CD14-positive monocyte (primary cell): ENCODE data around the gene CBX6. TPM values are rescaled to one million over a fixed set of nuclear protein-coding genes. Genes with fewer than 3 reads are reported as not detected.
A peak's percentile ranks its signal among the peaks of the same experiment; 100 is the strongest.
"Not testable (repeated sequence)": the region's sequence is repeated elsewhere in the genome, so short reads cannot be mapped to it uniquely, and the experiment has no call there.

Experiments used
- DNase-seq, 3 donors: peaks; one replicate each; pipeline ENCODE4 v3.0.0-alpha.2; 2011 to 2022
- H2AFZ ChIP-seq: 2 replicates; pipeline ENCODE4 v1.6.0; 2012; ENCODE audit warnings: mild to moderate bottlenecking, low read depth, low read length, inconsistent platforms; ENCODE audit not compliant: insufficient read depth, poor library complexity, severe bottlenecking
- H3K27ac ChIP-seq, 2 donors: 1 replicate in 1 of 2; 2 replicates in 1 of 2; pipeline ENCODE4 v1.5.1; 2012 to 2013; ENCODE audit warnings: low read length in 2 of 2, control low read depth in 1 of 2, inconsistent platforms in 1 of 2, low read depth in 1 of 2, mild to moderate bottlenecking in 1 of 2
- H3K27me3 ChIP-seq, 2 donors: one replicate each; pipeline versions ENCODE4 v1.6.0 to v1.6.1; 2011 to 2013; ENCODE audit warnings: low read length in 2 of 2; ENCODE audit not compliant: control insufficient read depth in 2 of 2, insufficient read depth in 2 of 2
- H3K36me3 ChIP-seq, 2 donors: replicated peaks in 1 of 2; 1 replicate in 1 of 2; 2 replicates in 1 of 2; pipeline versions ENCODE4 v1.5.1 to v1.6.1; 2012 to 2013; ENCODE audit warnings: low read length in 2 of 2, control low read depth in 1 of 2, inconsistent platforms in 1 of 2, mild to moderate bottlenecking in 1 of 2; ENCODE audit not compliant: insufficient read depth in 2 of 2, control insufficient read depth in 1 of 2
- H3K4me1 ChIP-seq, 2 donors: 1 replicate in 1 of 2; 2 replicates in 1 of 2; pipeline versions ENCODE4 v1.5.1 to v1.6.1; 2012 to 2013; ENCODE audit warnings: low read length in 2 of 2, control low read depth in 1 of 2, inconsistent platforms in 1 of 2, mild to moderate bottlenecking in 1 of 2, moderate library complexity in 1 of 2; ENCODE audit not compliant: insufficient read depth in 2 of 2, control insufficient read depth in 1 of 2
- H3K4me2 ChIP-seq: replicated peaks from 2 replicates; pipeline ENCODE3; 2012; ENCODE audit warnings: low read length, moderate library complexity, mild to moderate bottlenecking; ENCODE audit not compliant: poor library complexity, severe bottlenecking; ENCODE audit errors: extremely low read depth
- H3K4me3 ChIP-seq, 3 experiments: fragments of 200-600 bp in 1 of 3; sonication (generic) in 1 of 3; replicated peaks in 1 of 3; 1 replicate in 2 of 3; 2 replicates in 1 of 3; pipeline ENCODE4 v1.5.1; 2011 to 2013; ENCODE audit warnings: low read length in 3 of 3, mild to moderate bottlenecking in 3 of 3, control low read depth in 2 of 3, low read depth in 2 of 3, inconsistent platforms in 1 of 3, moderate library complexity in 1 of 3
- H3K79me2 ChIP-seq: 2 replicates; pipeline ENCODE4 v1.6.0; 2012; ENCODE audit warnings: mild to moderate bottlenecking, control low read depth, inconsistent platforms, low read length, moderate library complexity; ENCODE audit not compliant: insufficient read depth
- H3K9ac ChIP-seq: 2 replicates; pipeline ENCODE4 v1.6.0; 2017; ENCODE audit warnings: low read length, mild to moderate bottlenecking; ENCODE audit not compliant: insufficient read depth, poor library complexity, severe bottlenecking
- H3K9me3 ChIP-seq, 2 donors: replicated peaks in 1 of 2; 1 replicate in 1 of 2; 2 replicates in 1 of 2; pipeline versions ENCODE4 v1.5.1 to v1.6.1; 2012 to 2013; ENCODE audit warnings: low read length in 2 of 2, control low read depth in 1 of 2; ENCODE audit not compliant: control insufficient read depth in 1 of 2, insufficient read depth in 1 of 2
- H4K20me1 ChIP-seq: 2 replicates; pipeline ENCODE4 v1.6.0; 2012; ENCODE audit warnings: mild to moderate bottlenecking, low read length, control low read depth, moderate library complexity; ENCODE audit not compliant: insufficient read depth
- H3K27ac Mint-ChIP-seq, 7 donors: one replicate each; pipeline ENCODE4 v1.8.0; 2020; ENCODE audit warnings: mild to moderate bottlenecking in 7 of 7, mixed read lengths in 7 of 7, moderate library complexity in 6 of 7, inconsistent platforms in 2 of 7
- H3K27me3 Mint-ChIP-seq, 3 donors: one replicate each; pipeline ENCODE4 v1.8.0; 2021 to 2022; ENCODE audit warnings: low read depth in 3 of 3, mild to moderate bottlenecking in 3 of 3, mixed read lengths in 3 of 3, moderate library complexity in 3 of 3, inconsistent platforms in 1 of 3
- H3K36me3 Mint-ChIP-seq, 2 donors: one replicate each; pipeline ENCODE4 v1.8.0; 2020; ENCODE audit warnings: mixed read lengths in 2 of 2, inconsistent platforms in 1 of 2, mild to moderate bottlenecking in 1 of 2
- H3K4me1 Mint-ChIP-seq: one replicate; pipeline ENCODE4 v1.8.0; 2020; ENCODE audit warnings: mild to moderate bottlenecking, mixed read lengths
- H3K4me3 Mint-ChIP-seq, 2 donors: one replicate each; pipeline ENCODE4 v1.8.0; 2020; ENCODE audit warnings: mild to moderate bottlenecking in 2 of 2, mixed read lengths in 2 of 2, moderate library complexity in 1 of 2
- H3K9me3 Mint-ChIP-seq, 7 donors: one replicate each; pipeline ENCODE4 v1.8.0; 2020 to 2022; ENCODE audit warnings: mixed read lengths in 7 of 7, mild to moderate bottlenecking in 6 of 7, moderate library complexity in 6 of 7, inconsistent platforms in 2 of 7
- WGBS: methylation state at CpG from one replicate; pipeline ENCODE4 v1.1.5; 2013; ENCODE audit warnings: missing lambda C conversion rate; ENCODE audit not compliant: insufficient coverage; 5-methylcytosine and 5-hydroxymethylcytosine counted together
- intact Hi-C, 2 donors: fragments of 100-400 bp; cut with micrococcal nuclease; formaldehyde crosslinking; loops; one replicate each; pipeline versions ENCODE4 v1.15.0 to v1.15.1; 2023
- polyA plus RNA-seq, 3 donors: library from polyadenylated mRNA; depleted of rRNA in 1 of 3; unstranded in 2 of 3; stranded (reverse) in 1 of 3; fragments of 300-500 nt in 2 of 3; fragments of >200 nt in 1 of 3; fragmentation: Illumina TruSeq in 2 of 3; gene quantifications; 1 replicate in 2 of 3; 2 replicates in 1 of 3; pipeline ENCODE4 v1.2.3, GENCODE V29; 2012 to 2021
- TF ChIP-seq, protein P1 (sequence below): fragments of 200-600 bp; IDR thresholded peaks from one replicate; pipeline ENCODE4 v1.8.0; 2022; ENCODE audit warnings: antibody characterized with exemption, mild to moderate bottlenecking

The CBX6 gene
- polyA plus RNA-seq, 3 donors = 2.1 to 26.7 (median 5.0) TPM

DNA sequence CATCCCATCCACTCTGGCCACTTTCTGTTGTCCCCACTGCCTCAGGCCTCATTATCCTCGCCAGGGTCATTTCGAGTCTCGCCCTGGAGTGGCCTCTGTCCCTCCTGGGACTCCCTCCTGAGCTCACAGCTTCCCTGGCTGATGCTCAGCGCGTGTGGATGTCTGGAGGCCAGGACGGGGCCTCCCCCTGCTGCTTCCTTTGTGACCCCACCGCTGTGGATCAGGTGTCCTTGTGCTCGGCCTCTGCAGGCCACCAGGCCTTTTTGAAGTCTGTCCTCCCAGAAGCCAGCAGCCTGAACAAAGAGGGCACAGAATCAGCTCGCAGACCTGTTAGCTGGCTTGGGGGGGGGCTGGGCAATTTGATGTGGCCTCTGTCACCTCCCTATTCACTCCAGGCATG lies 13.5 kb downstream of the CBX6 start:
- Histone ChIP-seq H3K27ac (no peak overlapping the region), H2AFZ (no peak overlapping the region), H4K20me1 (peaks cover 35% of the 10 kb centered on the region), H3K4me2 (no peak overlapping the region), H3K36me3 (no peaks in the 10 kb centered on the region), H3K9me3 (no peaks in the 10 kb centered on the region), H3K4me3 (no peak overlapping the region), H3K4me1 (peaks cover 9 to 11% of the 10 kb centered on the region in 2 donors), H3K79me2 (no peaks in the 10 kb centered on the region), H3K9ac (no peak overlapping the region), H3K27me3 (no peaks in the 10 kb centered on the region)
- H3K27ac Mint-ChIP-seq = peak overlapping the region in 1 of 7 donors; percentile 1
- H3K4me3 Mint-ChIP-seq = no peak overlapping the region
- H3K27me3 Mint-ChIP-seq = peaks cover 3 to 13% (median 4%) of the 10 kb centered on the region in 3 donors
- no peak for DNase-seq
- peaks cover 7% of the 10 kb centered on the region for H3K4me1 Mint-ChIP-seq
- peaks cover 0 to 2% of the 10 kb centered on the region in 2 donors for H3K36me3 Mint-ChIP-seq
- TF ChIP-seq, protein P1, sequence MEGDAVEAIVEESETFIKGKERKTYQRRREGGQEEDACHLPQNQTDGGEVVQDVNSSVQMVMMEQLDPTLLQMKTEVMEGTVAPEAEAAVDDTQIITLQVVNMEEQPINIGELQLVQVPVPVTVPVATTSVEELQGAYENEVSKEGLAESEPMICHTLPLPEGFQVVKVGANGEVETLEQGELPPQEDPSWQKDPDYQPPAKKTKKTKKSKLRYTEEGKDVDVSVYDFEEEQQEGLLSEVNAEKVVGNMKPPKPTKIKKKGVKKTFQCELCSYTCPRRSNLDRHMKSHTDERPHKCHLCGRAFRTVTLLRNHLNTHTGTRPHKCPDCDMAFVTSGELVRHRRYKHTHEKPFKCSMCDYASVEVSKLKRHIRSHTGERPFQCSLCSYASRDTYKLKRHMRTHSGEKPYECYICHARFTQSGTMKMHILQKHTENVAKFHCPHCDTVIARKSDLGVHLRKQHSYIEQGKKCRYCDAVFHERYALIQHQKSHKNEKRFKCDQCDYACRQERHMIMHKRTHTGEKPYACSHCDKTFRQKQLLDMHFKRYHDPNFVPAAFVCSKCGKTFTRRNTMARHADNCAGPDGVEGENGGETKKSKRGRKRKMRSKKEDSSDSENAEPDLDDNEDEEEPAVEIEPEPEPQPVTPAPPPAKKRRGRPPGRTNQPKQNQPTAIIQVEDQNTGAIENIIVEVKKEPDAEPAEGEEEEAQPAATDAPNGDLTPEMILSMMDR = no peak
- intact Hi-C loops = no loop called here
- WGBS = 84% methylated on average over 8 of the region's 9 CpGs
- H3K9me3 Mint-ChIP-seq = peaks cover 0 to 2% (median 0%) of the 10 kb centered on the region in 7 donors

DNA sequence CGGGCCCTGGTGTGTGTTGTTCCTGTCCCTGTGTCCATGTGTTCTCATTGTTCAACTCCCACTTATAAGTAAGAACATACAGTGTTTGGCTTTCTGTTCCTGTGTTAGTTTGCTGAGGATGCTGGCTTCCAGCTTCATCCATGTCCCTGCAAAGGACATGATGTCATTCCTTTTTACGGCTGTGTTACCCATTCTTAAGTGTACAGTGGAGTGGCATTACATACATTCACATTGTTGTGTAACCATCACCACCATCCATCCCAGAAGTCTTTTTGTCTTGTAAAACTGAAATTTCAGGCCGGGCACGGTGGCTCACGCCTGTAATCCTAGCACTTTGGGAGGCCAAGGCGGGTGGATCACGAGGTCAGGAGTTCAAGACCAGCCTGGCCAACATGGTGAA lies 17.5 kb downstream of the CBX6 start:
- H3K79me2 ChIP-seq, H3K4me1 ChIP-seq, H3K36me3 Mint-ChIP-seq, H3K36me3 ChIP-seq, H3K4me3 Mint-ChIP-seq, H2AFZ ChIP-seq, H3K27ac ChIP-seq, DNase-seq, H3K9me3 Mint-ChIP-seq, H4K20me1 ChIP-seq, H3K27me3 ChIP-seq, H3K4me2 ChIP-seq, intact Hi-C loops, H3K4me3 ChIP-seq, H3K9ac ChIP-seq, H3K4me1 Mint-ChIP-seq, H3K9me3 ChIP-seq: not testable (repeated sequence)
- peak overlapping the region in 1 of 7 donors; percentile 26 for H3K27ac Mint-ChIP-seq
- WGBS = 80% methylated on average over 1 of the region's 7 CpGs
- peaks cover 6 to 17% (median 15%) of the 10 kb centered on the region in 3 donors for H3K27me3 Mint-ChIP-seq

DNA sequence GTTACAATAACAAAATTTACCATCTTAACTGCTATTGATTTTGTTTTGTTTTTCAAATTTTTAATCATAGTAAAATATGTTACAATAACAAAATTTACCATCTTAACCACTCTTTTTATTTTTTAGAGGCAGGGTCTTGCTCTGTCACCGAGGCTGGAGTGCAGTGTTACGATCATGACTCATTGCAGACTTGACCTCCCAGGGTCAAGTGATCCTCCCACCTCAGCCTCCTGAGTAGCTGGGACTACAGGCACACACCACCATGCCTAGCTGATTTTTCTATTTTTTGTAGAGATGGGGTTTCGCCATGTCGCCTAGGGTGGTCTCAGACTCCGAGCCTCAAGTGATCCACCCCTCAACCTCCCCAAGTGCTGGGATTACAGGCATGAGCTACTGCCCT lies 18.1 kb downstream of the CBX6 start:
- intact Hi-C loops, H3K9me3 ChIP-seq, H3K4me2 ChIP-seq, H3K4me3 Mint-ChIP-seq, H3K27ac Mint-ChIP-seq, H3K9me3 Mint-ChIP-seq, H3K36me3 ChIP-seq, H3K4me3 ChIP-seq, H3K27me3 ChIP-seq, H3K27ac ChIP-seq, H3K79me2 ChIP-seq, H3K4me1 ChIP-seq, H3K4me1 Mint-ChIP-seq, H3K9ac ChIP-seq, H2AFZ ChIP-seq, DNase-seq, H4K20me1 ChIP-seq, H3K36me3 Mint-ChIP-seq: not testable (repeated sequence)
- 79% methylated on average over 2 of the region's 5 CpGs for WGBS
- peaks cover 7 to 21% (median 15%) of the 10 kb centered on the region in 3 donors for H3K27me3 Mint-ChIP-seq
